ENCODE results near the gene C2orf92.

DNA sequence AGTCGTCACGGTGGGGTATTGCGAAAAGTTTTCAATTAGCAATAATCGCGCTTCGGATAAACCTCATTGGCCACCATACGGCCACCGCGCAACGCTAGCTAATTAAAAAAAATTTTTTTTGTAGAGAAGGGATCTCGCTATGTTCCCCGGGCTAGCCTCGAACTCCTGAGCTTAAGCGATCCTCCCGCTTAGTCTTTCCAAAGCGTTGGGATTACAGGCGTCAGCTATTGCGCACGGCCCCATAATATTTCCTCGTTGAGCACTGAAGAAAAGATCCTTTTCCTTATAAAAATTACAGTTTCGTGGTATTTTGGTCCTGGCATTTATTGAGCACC lies 4.9 kb upstream of the C2orf92 start:
- no peak for TF ChIP-seq GATA2 (IDR thresholded peaks at IDR 0.05; ENCODE audit: low read depth, low read length)
- no peak for TF ChIP-seq GATA3 (IDR thresholded peaks at IDR 0.05; ENCODE audit: low read depth, low read length)
